Skeletal muscle satellite cell (primary cell): ENCODE data around the gene UBXN4.

ENCODE experiments used
- H3K27me3 ChIP-seq: 2 replicates; pipeline ENCODE4 v1.7.0; 2013; ENCODE audit warnings: low read length; ENCODE audit not compliant: control insufficient read depth, insufficient read depth
- H3K36me3 ChIP-seq: 2 replicates; pipeline ENCODE4 v1.7.0; 2013; ENCODE audit warnings: mild to moderate bottlenecking, control low read depth, low read length; ENCODE audit not compliant: insufficient read depth
- H3K4me1 ChIP-seq: 2 replicates; pipeline ENCODE4 v1.7.0; 2013; ENCODE audit warnings: low read length; ENCODE audit not compliant: control insufficient read depth, insufficient read depth
- H3K4me2 ChIP-seq: 2 replicates; pipeline ENCODE4 v1.7.0; 2013; ENCODE audit warnings: mild to moderate bottlenecking, low read length
- H3K4me3 ChIP-seq: 2 replicates; pipeline ENCODE4 v1.7.0; 2013; ENCODE audit warnings: low read length
- H3K9ac ChIP-seq: 2 replicates; pipeline ENCODE4 v1.7.0; 2013; ENCODE audit warnings: mild to moderate bottlenecking, low read depth, low read length, moderate library complexity
- H3K9me3 ChIP-seq: replicated peaks from 2 replicates; pipeline ENCODE4 v1.7.0; 2013; ENCODE audit warnings: mild to moderate bottlenecking, control low read depth, low read length

Gene UBXN4

DNA sequence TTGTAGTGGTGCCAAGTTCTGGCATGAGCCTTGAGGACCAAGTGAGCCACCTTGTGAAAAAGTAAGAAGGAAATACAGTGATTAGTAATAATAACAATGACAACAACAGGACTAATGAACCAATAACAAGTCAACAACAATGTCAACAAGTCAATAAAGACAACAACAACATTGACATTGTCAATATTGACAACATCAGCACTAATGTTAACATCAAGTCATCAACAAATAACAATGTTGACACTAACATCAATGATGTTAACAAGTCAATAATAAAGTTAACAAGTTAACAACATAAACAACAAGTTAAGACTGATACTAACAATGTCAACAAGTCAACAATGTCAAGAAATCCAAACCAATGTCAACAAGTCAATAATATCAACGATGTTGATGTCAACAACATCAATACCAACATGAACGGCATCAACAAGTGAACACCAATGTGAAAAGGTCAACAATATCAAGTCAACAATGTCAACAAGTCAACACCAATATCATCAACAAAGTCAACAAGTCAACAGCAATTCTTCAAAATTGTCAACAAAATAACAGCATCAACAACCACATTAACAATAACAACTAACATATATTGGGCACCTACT lies 71.4 kb downstream of the UBXN4 start:
- Histone ChIP-seq H3K9me3 (no peaks in the 10 kb centered on the region), H3K36me3 (no peaks in the 10 kb centered on the region), H3K27me3 (no peaks in the 10 kb centered on the region), H3K4me1 (peaks cover 2% of the 10 kb centered on the region), H3K4me2 (no peak overlapping the region), H3K9ac (no peak overlapping the region), H3K4me3 (no peak overlapping the region)

DNA sequence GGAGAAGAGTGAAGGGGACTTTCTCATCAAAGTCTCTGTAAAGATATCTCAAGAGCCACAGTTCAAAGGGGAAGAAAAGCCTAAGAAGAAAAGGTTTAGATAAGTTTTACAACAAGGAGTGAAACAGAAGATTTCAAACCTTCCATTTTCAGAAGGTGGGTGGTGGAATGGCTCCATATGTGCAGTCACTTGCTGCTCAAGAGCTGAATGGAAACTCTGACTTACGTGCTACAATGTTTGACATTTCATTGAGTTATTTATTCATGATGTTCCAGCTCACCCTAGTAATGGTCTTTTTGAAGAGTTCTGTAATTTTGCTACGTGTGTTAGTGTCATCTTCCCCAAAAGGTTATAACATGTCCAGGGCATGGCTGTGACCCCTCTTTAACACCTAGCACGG lies 73.6 kb downstream of the UBXN4 start:
- Histone ChIP-seq H3K27me3 (no peaks in the 10 kb centered on the region), H3K4me1 (peaks cover 12% of the 10 kb centered on the region), H3K4me2 (no peak overlapping the region), H3K36me3 (no peaks in the 10 kb centered on the region), H3K9ac (no peak overlapping the region), H3K9me3 (no peaks in the 10 kb centered on the region), H3K4me3 (no peak overlapping the region)

DNA sequence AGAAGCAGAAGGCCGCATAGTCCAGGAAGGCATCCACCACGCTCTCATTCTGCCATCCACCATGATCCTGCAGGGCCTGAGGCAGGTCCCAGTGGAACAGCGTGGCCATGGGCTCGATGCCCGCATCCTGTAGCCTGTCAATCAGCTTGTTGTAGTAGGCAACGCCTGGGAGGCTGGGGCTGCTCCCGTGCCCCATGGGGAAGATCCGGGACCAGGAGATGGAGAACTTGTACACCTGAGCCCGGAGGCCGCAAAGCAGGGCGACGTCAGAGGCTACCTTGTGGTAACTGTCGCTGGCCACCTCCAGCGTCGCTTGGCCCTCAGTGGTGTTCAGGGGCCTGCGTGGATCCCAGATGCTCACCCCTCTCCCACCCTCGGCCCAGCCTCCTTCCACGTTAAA lies 75.8 kb downstream of the UBXN4 start:
- H3K9ac ChIP-seq = no peak overlapping the region
- H3K4me1 ChIP-seq = peaks cover 12% of the 10 kb centered on the region
- no peak overlapping the region for H3K4me3 ChIP-seq
- H3K4me2 ChIP-seq = no peak overlapping the region
- H3K9me3 ChIP-seq = no peaks in the 10 kb centered on the region
- no peaks in the 10 kb centered on the region for H3K36me3 ChIP-seq
- H3K27me3 ChIP-seq = no peaks in the 10 kb centered on the region

DNA sequence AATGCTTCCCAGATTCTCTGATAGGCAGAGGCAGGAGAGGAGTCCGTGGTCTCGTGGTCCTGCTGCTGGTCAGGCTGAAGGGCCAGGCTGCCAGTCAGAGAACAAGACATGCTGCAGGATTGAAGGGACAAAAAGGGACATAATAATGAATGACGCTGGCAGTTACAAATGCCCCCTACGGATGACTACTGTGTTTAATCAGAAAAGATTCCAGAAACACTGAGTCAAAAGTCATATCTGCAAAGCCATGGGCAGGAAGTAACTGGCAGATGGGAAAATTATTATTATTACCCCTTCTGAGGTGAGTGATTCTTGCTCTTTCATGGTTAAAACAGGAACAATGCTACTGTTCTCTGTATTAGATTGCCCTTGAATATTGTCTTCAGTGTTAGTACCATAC lies 76.3 kb downstream of the UBXN4 start:
- Histone ChIP-seq H3K36me3 (no peaks in the 10 kb centered on the region), H3K4me2 (no peak overlapping the region), H3K4me1 (peaks cover 12% of the 10 kb centered on the region), H3K27me3 (no peaks in the 10 kb centered on the region), H3K9ac (no peak overlapping the region), H3K9me3 (no peaks in the 10 kb centered on the region), H3K4me3 (no peak overlapping the region)

DNA sequence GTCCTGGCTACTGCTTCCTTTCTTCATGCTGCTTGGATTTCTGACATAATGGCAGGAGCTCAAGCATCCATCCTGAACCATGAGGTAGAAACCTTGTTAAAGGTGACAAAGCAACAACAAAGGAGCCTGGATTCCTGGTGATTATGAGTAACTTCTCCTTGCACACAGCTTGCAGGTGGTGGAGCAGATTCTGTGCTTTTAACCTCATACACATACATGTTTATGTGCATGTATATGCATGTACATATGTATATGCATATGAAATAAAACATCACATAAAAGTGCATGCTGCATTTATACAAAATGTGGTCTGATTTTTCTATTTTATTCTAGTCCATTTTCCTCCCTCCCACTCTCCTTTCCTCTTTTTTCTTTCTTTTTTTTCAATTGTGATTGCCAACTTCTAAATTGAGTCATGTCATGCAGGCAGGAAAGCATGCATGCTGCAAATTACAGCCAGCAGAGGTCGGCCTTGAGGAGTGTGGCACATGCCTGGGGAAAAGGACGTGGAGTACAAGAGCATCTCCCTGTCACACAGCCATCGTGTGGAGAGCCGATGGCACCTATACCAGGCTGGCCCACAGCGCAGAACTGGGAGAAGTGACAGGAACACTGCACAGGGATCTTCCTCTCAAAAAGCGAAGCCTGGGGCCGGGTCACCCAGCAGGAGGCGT lies 77.4 kb downstream of the UBXN4 start:
- Histone ChIP-seq H3K9me3 (no peaks in the 10 kb centered on the region), H3K9ac (no peak overlapping the region), H3K36me3 (no peaks in the 10 kb centered on the region), H3K4me3 (no peak overlapping the region), H3K27me3 (no peaks in the 10 kb centered on the region), H3K4me1 (peaks cover 12% of the 10 kb centered on the region), H3K4me2 (no peak overlapping the region)

DNA sequence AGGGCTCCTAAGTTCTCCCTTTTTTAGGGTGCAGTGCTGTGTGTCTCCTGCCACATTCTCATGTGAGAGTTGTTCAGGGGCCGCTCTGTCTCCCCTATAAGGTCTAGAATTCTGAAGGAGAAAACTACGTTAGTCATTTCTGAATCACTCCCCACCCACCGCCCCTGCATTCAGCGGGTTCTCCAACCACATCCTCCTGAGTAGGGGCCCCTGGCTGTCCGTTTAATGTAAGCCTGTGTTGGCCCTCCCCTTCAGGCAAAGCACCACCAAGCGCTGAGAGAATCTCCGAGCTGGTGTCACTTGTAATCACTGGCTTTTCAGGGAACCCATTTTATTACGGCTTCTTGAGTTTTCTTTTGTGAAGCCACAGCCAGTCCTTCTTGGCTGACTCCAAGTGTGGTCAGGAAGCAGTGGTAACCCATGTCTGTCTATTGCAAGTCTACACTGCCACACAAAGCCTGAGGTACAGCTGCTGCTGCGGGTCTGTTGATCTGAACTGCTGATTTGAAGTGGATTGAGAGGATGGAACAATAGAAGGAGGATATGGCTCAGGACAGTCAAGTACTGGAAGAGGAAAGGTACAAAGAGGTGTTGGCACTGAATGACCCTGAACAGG lies 78.5 kb downstream of the UBXN4 start:
- H3K4me1 ChIP-seq = peaks cover 12% of the 10 kb centered on the region
- H3K4me3 ChIP-seq = no peak overlapping the region
- no peak overlapping the region for H3K9ac ChIP-seq
- no peaks in the 10 kb centered on the region for H3K27me3 ChIP-seq
- H3K4me2 ChIP-seq = peak overlapping the region; percentile 0
- no peaks in the 10 kb centered on the region for H3K36me3 ChIP-seq
- no peaks in the 10 kb centered on the region for H3K9me3 ChIP-seq

DNA sequence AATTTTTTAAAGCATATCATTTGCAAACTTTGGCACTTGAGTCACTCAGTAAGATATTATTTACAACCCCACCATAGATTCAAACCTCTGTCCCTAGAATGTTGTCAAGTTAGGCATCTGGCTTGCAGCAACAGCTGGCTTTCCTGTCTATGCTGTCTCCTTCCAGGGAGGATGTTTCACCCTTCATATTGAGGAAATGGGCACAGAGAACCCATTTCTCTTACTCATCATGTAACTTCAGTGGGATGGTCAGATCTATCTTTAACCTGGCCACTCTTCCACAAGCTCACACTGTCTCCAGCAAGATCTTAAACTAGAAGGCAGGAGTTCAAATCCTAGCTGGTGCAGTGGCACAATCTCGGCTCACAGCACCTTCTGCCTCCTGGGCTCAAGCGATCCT lies 79.5 kb downstream of the UBXN4 start:
- Histone ChIP-seq H3K4me3 (no peak overlapping the region), H3K36me3 (no peaks in the 10 kb centered on the region), H3K27me3 (no peaks in the 10 kb centered on the region), H3K4me1 (peaks cover 12% of the 10 kb centered on the region), H3K9me3 (no peaks in the 10 kb centered on the region), H3K4me2 (no peak overlapping the region), H3K9ac (no peak overlapping the region)

DNA sequence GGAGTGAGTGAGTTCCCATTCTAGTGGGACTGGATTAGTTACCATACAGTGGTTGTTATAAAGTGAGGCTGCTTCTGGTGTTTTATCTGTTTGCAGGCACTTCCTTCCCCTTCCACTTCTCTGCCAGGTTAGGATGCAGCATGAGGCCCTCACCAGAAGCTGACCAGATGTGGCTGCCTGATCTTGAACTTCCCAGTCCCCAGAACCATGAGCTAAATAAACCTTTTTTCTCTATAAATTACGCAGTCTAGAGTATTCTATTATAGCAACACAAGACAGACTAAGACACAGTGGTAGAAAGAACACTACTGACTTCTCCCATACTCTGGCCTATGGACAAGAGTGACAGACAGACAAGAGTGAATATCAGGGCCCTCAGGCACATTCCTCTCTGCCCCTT lies 81.2 kb downstream of the UBXN4 start:
- no peak overlapping the region for H3K4me2 ChIP-seq

DNA sequence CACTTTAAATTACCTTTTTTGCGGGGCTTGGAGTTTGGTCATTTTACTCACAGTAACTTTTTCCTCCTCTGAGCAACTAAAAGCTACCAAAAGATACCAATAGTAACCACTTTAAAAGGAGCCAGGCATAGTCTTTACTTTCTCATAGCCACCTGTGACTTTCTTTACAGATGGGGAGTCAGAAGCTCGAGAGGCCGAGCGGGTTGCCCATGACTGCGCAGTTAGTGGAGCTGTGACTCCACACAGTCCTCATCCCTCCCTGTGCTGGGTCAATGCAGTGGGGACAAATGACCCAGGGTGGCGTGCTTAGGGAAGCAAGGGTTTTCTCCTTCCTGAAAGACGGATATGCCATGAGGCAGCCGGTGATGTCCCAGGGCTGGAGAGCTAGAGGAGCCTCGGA lies 83.5 kb downstream of the UBXN4 start:
- Histone ChIP-seq H3K4me3 (no peak overlapping the region), H3K36me3 (no peaks in the 10 kb centered on the region), H3K4me1 (no peaks in the 10 kb centered on the region), H3K27me3 (no peaks in the 10 kb centered on the region), H3K9ac (no peak overlapping the region), H3K9me3 (no peaks in the 10 kb centered on the region), H3K4me2 (no peak overlapping the region)

More for the DNA sequence above, 81.2 kb downstream of the UBXN4 start:
- H3K9ac ChIP-seq = no peak overlapping the region
- H3K9me3 ChIP-seq = no peaks in the 10 kb centered on the region
- H3K36me3 ChIP-seq = no peaks in the 10 kb centered on the region
- H3K4me1 ChIP-seq = peaks cover 12% of the 10 kb centered on the region
- H3K27me3 ChIP-seq = no peaks in the 10 kb centered on the region
- no peak overlapping the region for H3K4me3 ChIP-seq

DNA sequence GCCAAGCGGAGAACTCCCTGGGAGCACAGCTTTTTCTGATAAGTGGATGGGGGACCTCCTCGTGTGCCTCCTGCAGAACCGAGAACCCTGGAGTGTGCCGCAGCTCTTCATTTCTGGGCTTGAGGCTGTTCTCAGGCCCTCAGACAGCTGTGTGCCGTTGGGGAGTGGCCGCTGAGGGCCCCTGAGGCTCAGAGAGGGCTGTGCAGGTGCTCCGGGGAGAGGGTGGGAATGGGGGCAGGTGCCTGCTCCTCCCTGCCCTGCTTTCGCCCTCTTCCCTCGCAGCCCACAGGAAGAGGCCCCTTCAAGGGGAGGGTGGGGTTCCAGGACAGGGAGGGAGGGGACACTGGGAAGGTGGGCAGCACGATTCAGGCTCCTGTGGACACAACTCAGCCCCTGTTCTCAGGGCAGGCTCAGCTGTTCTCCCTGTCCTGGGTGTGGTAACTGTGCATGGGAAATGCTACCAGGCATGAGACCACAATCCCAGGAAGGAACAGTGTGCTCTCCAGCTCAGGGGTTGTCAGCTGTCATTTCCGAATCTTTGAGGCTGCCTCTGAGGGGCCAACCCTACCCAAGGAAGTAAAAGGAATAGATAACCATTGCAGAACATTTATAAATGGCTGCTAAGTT lies 84.0 kb downstream of the UBXN4 start:
- H3K9me3 ChIP-seq = no peaks in the 10 kb centered on the region
- no peaks in the 10 kb centered on the region for H3K36me3 ChIP-seq
- no peak overlapping the region for H3K4me3 ChIP-seq
- H3K4me1 ChIP-seq = no peaks in the 10 kb centered on the region
- H3K9ac ChIP-seq = no peak overlapping the region
- no peak overlapping the region for H3K4me2 ChIP-seq
- no peaks in the 10 kb centered on the region for H3K27me3 ChIP-seq

DNA sequence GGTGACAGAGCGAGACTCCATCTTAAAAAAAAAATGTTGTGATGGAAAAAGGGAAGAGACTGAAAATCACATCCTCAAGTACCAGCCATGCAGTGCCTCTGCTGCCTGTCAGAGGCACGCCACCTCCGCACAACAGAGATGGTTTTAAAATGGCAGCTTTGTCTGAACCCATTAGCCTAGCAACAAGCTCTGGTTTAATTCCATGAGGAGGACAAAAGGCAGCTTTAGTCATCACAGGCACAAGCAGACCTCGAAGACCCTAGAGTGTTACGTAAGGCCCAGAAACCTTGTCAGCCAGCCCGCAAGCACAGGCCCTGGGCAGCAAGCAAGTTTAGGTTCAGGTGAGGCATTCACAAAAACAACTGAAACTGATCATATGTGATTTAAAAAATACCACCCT lies 84.9 kb downstream of the UBXN4 start:
- no peaks in the 10 kb centered on the region for H3K36me3 ChIP-seq
- no peaks in the 10 kb centered on the region for H3K9me3 ChIP-seq
- no peak overlapping the region for H3K9ac ChIP-seq
- no peaks in the 10 kb centered on the region for H3K27me3 ChIP-seq
- H3K4me2 ChIP-seq = no peak overlapping the region
- no peak overlapping the region for H3K4me3 ChIP-seq
- H3K4me1 ChIP-seq = no peaks in the 10 kb centered on the region
